Stomach (tissue), 9 donors: ENCODE data around the gene KIAA0930. TPM values are rescaled to one million over a fixed set of nuclear protein-coding genes. Genes with fewer than 3 reads are reported as not detected.

Source experiments
- DNase-seq, 2 donors: peaks; one replicate each; pipeline versions ENCODE4 v3.0.0 to v3.0.0-alpha.2; 2013 to 2019
- H3K27ac ChIP-seq, 5 donors: fragments of 200-600 bp in 4 of 5; sonication (generic) in 4 of 5; one replicate each; pipeline ENCODE4 v1.5.1; 2013 to 2019; ENCODE audit warnings: mild to moderate bottlenecking in 1 of 5, moderate library complexity in 1 of 5
- H3K27me3 ChIP-seq, 3 donors: fragments of 200-600 bp; sonication (generic); one replicate each; pipeline ENCODE4 v1.5.1; 2017 to 2019; ENCODE audit warnings: mixed run types in 1 of 3
- H3K36me3 ChIP-seq, 4 donors: fragments of 200-600 bp; sonication (generic); 1 replicate in 3 of 4; 2 replicates in 1 of 4; pipeline ENCODE4 v1.5.1; 2016 to 2019
- H3K4me1 ChIP-seq, 4 donors: fragments of 200-600 bp; sonication (generic); one replicate each; pipeline ENCODE4 v1.5.1; 2016 to 2019
- H3K4me3 ChIP-seq, 4 donors: fragments of 200-600 bp; sonication (generic) in 3 of 4; one replicate each; pipeline ENCODE4 v1.5.1; 2016 to 2019; ENCODE audit warnings: mild to moderate bottlenecking in 1 of 4
- H3K9me3 ChIP-seq, 4 donors: fragments of 200-600 bp; sonication (generic); one replicate each; pipeline ENCODE4 v1.5.1; 2016 to 2019
- EP300 ChIP-seq: sonication (generic); formaldehyde crosslinking; IDR thresholded peaks from one replicate; pipeline ENCODE4 v1.6.1; 2017; ENCODE audit warnings: antibody characterized with exemption
- POLR2A ChIP-seq, 4 donors: fragments of 450-650 bp; IDR thresholded peaks; one replicate each; pipeline ENCODE4 v1.6.1; 2016; ENCODE audit warnings: antibody characterized with exemption in 4 of 4, control low read depth in 2 of 4, mild to moderate bottlenecking in 1 of 4, moderate library complexity in 1 of 4
- POLR2AphosphoS5 ChIP-seq, 3 donors: sonication (generic); formaldehyde crosslinking; IDR thresholded peaks; one replicate each; pipeline ENCODE4 v1.6.1; 2016; ENCODE audit warnings: antibody characterized with exemption in 3 of 3
- WGBS, 5 donors: extraction: QIAGEN DNeasy Blood & Tissue Kit in 3 of 5; methylation state at CpG; one replicate each; pipeline versions ENCODE4 v1.1.5 to v1.1.7; 2013 to 2018; 5-methylcytosine and 5-hydroxymethylcytosine counted together
- intact Hi-C: fragments of 100-400 bp; cut with DNase I; formaldehyde crosslinking; loops from one replicate; pipeline ENCODE4 v1.15.1; 2023; ENCODE audit warnings: low total_unique reads
- polyA plus RNA-seq, 3 donors: library from polyadenylated mRNA; stranded (reverse); fragments of 200-250 nt; gene quantifications; one replicate each; pipeline ENCODE4 v1.2.3, GENCODE V29; 2013
- total RNA-seq, 5 donors: library from RNA; depleted of rRNA; stranded (reverse); fragments of >200 nt; gene quantifications; one replicate each; pipeline versions ENCODE4 v1.1.0 to v1.2.3, GENCODE V29; 2014 to 2016
- TF ChIP-seq, protein P1 (sequence below), 7 experiments: fragments of 450-650 bp in 4 of 7; fragments of 200-600 bp in 3 of 7; sonication (generic) in 3 of 7; IDR thresholded peaks; one replicate each; pipeline ENCODE4 v1.5.1; 2016 to 2019; ENCODE audit warnings: antibody characterized with exemption in 7 of 7, control low read depth in 2 of 7, mild to moderate bottlenecking in 1 of 7
- donor health status: healthy with polysubstance abuse.
- donor health status: Bipolar disorder and iron deficiency.
- donor health status: healthy.

Gene KIAA0930
- total and polyA plus RNA-seq, 8 donors: 7.1 to 42.3 (median 18.4) TPM

DNA sequence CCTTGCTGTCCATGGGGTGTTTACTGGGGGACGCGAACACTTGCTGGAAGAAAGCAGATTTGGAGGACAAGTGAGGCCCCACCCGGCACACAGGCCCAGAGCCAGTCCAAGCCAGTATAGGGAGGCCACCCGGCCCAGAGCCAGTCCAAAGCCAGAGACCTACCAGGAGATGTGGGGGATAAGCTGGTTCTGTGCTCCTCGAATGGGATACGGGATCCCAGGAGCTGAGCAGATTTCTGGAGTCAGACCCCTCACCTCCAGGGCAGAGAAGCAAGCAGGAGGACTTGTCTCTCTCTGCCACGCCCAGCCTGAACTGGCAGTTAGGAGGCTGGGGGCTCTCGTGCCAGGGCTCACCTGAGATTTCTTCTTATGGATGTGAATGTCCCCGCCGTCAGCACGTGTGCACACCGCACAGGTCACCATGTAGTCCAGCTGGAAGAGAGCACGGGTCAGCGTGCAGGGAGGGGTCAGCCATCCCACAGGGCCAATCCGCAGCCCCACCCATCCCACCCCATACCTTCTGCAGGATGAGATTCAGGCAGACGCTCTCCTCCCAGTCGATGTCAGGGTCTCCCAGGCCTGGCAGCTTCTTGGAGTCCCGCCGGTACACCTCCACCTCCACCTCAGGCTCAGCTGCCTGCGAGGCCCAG is 35.3 kb downstream of the KIAA0930 start:
- Histone ChIP-seq H3K27me3 (no peaks in the 10 kb centered on the region), H3K27ac (no peak overlapping the region), H3K4me3 (no peak overlapping the region), H3K36me3 (peaks cover 10 to 76% (median 53%) of the 10 kb centered on the region in 4 donors), H3K4me1 (peaks cover 26 to 53% (median 34%) of the 10 kb centered on the region in 4 donors), H3K9me3 (no peaks in the 10 kb centered on the region)
- DNase-seq: no peak
- WGBS, 5 donors: 90 to 94% (median 91%) methylated on average over 19 to 20 of the region's 20 CpGs
- no peak for TF ChIP-seq EP300
- TF ChIP-seq POLR2AphosphoS5 (IDR thresholded peaks at IDR 0.05): no peak
- TF ChIP-seq, protein P1, sequence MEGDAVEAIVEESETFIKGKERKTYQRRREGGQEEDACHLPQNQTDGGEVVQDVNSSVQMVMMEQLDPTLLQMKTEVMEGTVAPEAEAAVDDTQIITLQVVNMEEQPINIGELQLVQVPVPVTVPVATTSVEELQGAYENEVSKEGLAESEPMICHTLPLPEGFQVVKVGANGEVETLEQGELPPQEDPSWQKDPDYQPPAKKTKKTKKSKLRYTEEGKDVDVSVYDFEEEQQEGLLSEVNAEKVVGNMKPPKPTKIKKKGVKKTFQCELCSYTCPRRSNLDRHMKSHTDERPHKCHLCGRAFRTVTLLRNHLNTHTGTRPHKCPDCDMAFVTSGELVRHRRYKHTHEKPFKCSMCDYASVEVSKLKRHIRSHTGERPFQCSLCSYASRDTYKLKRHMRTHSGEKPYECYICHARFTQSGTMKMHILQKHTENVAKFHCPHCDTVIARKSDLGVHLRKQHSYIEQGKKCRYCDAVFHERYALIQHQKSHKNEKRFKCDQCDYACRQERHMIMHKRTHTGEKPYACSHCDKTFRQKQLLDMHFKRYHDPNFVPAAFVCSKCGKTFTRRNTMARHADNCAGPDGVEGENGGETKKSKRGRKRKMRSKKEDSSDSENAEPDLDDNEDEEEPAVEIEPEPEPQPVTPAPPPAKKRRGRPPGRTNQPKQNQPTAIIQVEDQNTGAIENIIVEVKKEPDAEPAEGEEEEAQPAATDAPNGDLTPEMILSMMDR (IDR thresholded peaks at IDR 0.05): no peak
- TF ChIP-seq POLR2A (IDR thresholded peaks at IDR 0.05): no peak
- intact Hi-C loops: no loop called here

- H3K36me3 ChIP-seq: peaks cover 13 to 77% (median 56%) of the 10 kb centered on the region in 4 donors
- H3K27ac ChIP-seq: no peak overlapping the region
- no peaks in the 10 kb centered on the region for H3K27me3 ChIP-seq
- H3K4me1 ChIP-seq: peaks cover 24 to 47% (median 30%) of the 10 kb centered on the region in 4 donors
- no peaks in the 10 kb centered on the region for H3K9me3 ChIP-seq
- 90 to 94% (median 92%) methylated on average over 14 of the region's 14 CpGs for WGBS, 5 donors
- no peak overlapping the region for H3K4me3 ChIP-seq
- TF ChIP-seq, protein P1 (IDR thresholded peaks at IDR 0.05): no peak
- TF ChIP-seq EP300 (no peak), POLR2AphosphoS5 (IDR thresholded peaks at IDR 0.05) (no peak), POLR2A (IDR thresholded peaks at IDR 0.05) (no peak)
- intact Hi-C loops: no loop called here
- no peak for DNase-seq
Observed at GRCh38 chr22:45204819-45205218, 35.9 kb downstream of the KIAA0930 start.

- WGBS, 5 donors: 87 to 100% (median 92%) methylated on average over 5 to 13 of the region's 13 CpGs
- Histone ChIP-seq H3K36me3 (peaks cover 17 to 83% (median 62%) of the 10 kb centered on the region in 4 donors), H3K4me1 (peaks cover 18 to 41% (median 24%) of the 10 kb centered on the region in 4 donors), H3K9me3 (no peaks in the 10 kb centered on the region), H3K4me3 (no peak overlapping the region), H3K27me3 (no peaks in the 10 kb centered on the region), H3K27ac (no peak overlapping the region)
- DNase-seq: no peak
- TF ChIP-seq POLR2AphosphoS5 (IDR thresholded peaks at IDR 0.05): no peak
- TF ChIP-seq EP300: no peak
- TF ChIP-seq, protein P1 (IDR thresholded peaks at IDR 0.05): no peak
- TF ChIP-seq POLR2A (IDR thresholded peaks at IDR 0.05): no peak
- intact Hi-C loops: no loop called here
Observed at GRCh38 chr22:45204241-45204640, 36.5 kb downstream of the KIAA0930 start.

DNA sequence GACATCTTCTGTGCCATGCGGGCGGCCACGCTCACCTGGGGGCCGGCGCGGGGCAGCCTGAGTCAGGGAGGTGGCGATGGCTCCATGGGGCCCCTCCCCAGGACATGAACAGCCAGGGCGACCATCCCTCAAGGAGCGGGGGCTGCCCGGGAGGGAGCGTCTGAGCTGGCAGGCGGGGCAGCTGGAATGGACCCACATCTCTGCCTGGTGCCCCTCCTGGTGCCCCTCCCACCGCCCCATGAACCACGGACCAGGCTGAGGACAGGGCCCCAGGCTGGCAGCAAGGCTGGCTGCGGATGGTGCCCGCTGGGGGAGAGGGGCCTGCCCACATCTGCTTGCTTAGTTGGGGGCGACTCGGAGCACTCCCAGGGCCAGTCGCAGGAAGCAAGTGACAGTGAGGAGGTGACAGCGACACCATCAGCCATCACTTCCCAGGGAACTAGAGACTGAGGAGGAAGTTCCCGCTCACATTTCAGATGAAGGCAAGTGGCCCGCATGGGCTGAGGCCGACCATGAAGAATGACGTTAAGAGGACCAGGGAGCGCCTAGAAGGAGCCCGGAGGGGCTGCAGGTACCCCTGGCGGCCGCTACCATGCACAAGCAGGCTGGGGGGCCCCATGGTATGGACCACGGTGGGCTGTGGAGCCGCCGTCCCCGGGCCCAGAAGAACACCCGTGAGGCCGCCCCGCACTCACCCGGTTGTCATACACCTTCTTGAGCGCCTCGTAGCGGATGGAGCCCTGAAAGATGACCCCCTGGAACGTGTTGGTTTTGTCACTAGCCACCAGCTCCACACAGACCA is 37.3 kb downstream of the KIAA0930 start:
- 94 to 96% (median 95%) methylated on average over 16 to 40 of the region's 40 CpGs for WGBS, 5 donors
- peaks cover 24 to 85% (median 70%) of the 10 kb centered on the region in 4 donors for H3K36me3 ChIP-seq
- DNase-seq: no peak
- peaks cover 14 to 32% (median 22%) of the 10 kb centered on the region in 4 donors for H3K4me1 ChIP-seq
- TF ChIP-seq POLR2AphosphoS5 (IDR thresholded peaks at IDR 0.05) (no peak), EP300 (no peak)
- TF ChIP-seq, protein P1 (IDR thresholded peaks at IDR 0.05): no peak
- H3K27ac ChIP-seq: no peak overlapping the region
- intact Hi-C loops: no loop called here
- H3K4me3 ChIP-seq: no peak overlapping the region
- H3K9me3 ChIP-seq: no peaks in the 10 kb centered on the region
- H3K27me3 ChIP-seq: no peaks in the 10 kb centered on the region
